ENCODE results near the gene AMOTL1. TPM values are rescaled to one million over a fixed set of nuclear protein-coding genes. Genes with fewer than 3 reads are reported as not detected.

Gene AMOTL1
- total RNA-seq, 4 donors from 2014 or later = 34.1 to 51.2 (median 41.0) TPM

DNA sequence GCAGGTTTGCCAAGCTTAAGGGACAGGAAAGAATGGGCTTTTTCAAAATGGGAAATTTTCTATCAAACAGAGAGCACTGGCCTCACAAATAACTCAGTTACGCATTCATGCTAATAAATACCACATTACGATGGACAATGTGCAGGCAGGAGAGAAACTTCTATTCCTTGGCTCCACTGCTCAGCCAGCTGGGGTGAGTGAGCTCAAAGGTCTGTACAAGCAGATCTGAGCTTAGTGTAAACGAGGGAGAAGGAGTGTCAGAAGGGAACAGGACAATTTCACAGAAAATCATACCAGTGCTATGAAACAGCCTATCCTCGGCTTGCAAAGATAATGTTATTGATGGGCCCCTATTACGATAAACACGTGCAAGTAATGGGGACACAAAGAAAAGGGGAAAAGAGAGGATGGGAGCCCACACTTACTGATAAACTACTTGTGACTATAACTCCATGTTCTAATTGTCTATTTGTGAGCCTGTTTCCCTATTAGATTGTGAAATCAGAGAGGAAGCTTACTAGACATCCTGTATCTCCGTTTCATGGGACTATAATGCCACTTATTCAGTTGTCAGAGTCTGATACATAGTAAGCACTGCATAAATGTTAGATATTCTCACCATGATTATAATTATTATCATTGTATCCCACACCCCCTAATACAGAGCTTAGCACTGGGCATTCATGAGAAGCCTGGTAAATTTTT lies 46.3 kb downstream of the AMOTL1 start:
- Histone ChIP-seq H3K27ac (no peak overlapping the region), H3K27me3 (no peaks in the 10 kb centered on the region), H3K4me1 (peaks cover 17 to 23% of the 10 kb centered on the region in 2 donors), H3K4me3 (replicated peaks in 1 of 3) (no peak overlapping the region), H3K36me3 (peaks cover 7 to 8% of the 10 kb centered on the region in 2 donors), H3K9me3 (no peaks in the 10 kb centered on the region)
- intact Hi-C loops (cut with DNase I) = no loop called here
- no peak for DNase-seq
- no peak for TF ChIP-seq CTCF (IDR thresholded peaks at IDR 0.05)
- TF ChIP-seq POLR2A (IDR thresholded peaks at IDR 0.05) = no peak
- 85 to 87% methylated on average over 7 of the region's 7 CpGs for WGBS, 2 donors

DNA sequence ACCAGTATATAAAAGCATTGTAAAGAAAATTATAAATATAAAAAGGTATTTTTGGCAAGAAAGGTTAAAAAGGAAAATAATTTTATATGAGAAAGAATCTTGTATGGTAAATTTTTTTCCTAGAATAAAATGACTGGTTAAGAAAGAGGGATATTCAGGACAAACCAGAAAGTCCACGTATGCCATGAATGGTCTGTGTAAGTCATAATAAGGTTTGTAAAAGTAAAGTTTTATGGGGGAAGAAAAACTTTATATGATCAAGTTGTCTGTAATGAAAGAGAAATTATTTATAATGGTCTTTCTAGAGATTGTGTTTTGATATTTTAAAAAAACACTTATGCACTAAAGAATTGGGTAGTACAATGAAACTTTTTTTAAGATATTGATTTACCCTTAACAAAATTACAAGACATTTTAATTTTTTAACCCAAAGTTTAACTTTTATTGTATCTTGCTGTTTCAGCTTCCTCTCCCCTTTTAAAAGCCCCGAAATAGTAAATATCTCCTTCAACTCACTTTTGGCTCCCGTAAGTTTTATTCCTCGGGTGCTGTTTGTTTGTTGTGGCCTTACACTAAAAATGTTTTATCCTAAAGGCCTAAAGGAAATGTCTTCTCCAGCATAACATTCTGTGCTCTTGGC lies 47.7 kb downstream of the AMOTL1 start:
- H3K4me1 ChIP-seq = peaks cover 3 to 9% of the 10 kb centered on the region in 2 donors
- intact Hi-C loops (cut with DNase I) = no loop called here
- H3K27me3 ChIP-seq = no peaks in the 10 kb centered on the region

GRCh38 chr11:94820480-94820879 lies 52.3 kb downstream of the AMOTL1 start:
- Histone ChIP-seq H3K4me1 (no peaks in the 10 kb centered on the region), H3K4me3 (replicated peaks in 1 of 3) (no peak overlapping the region), H3K9me3 (no peaks in the 10 kb centered on the region), H3K36me3 (peaks cover 0 to 15% of the 10 kb centered on the region in 2 donors), H3K27ac (no peak overlapping the region), H3K27me3 (no peaks in the 10 kb centered on the region)
- DNase-seq = no peak
- 97 to 99% methylated on average over 7 of the region's 7 CpGs for WGBS, 2 donors
- TF ChIP-seq POLR2A (IDR thresholded peaks at IDR 0.05) (no peak), CTCF (IDR thresholded peaks at IDR 0.05) (no peak)
- intact Hi-C loops (cut with DNase I) = no loop called here

More for the DNA sequence above, 47.7 kb downstream of the AMOTL1 start:
- 94 to 95% methylated on average over 4 of the region's 4 CpGs for WGBS, 2 donors
- TF ChIP-seq POLR2A (IDR thresholded peaks at IDR 0.05) (no peak), CTCF (IDR thresholded peaks at IDR 0.05) (no peak)
- H3K4me3 ChIP-seq (replicated peaks in 1 of 3) = no peak overlapping the region
- DNase-seq = no peak
- H3K9me3 ChIP-seq = no peaks in the 10 kb centered on the region
- no peak overlapping the region for H3K27ac ChIP-seq
- H3K36me3 ChIP-seq = peaks cover 7 to 8% of the 10 kb centered on the region in 2 donors

GRCh38 chr11:94821439-94821838 lies 53.3 kb downstream of the AMOTL1 start:
- Histone ChIP-seq H3K4me3 (replicated peaks in 1 of 3) (no peak overlapping the region), H3K4me1 (no peaks in the 10 kb centered on the region), H3K9me3 (no peaks in the 10 kb centered on the region), H3K36me3 (peaks cover 0 to 15% of the 10 kb centered on the region in 2 donors), H3K27ac (no peak overlapping the region), H3K27me3 (no peaks in the 10 kb centered on the region)
- TF ChIP-seq POLR2A (IDR thresholded peaks at IDR 0.05) = no peak
- TF ChIP-seq CTCF (IDR thresholded peaks at IDR 0.05) = no peak
- intact Hi-C loops (cut with DNase I) = no loop called here
- no peak for DNase-seq
- WGBS, 2 donors = 98% methylated on average over 14 of the region's 14 CpGs

- DNase-seq = peak; percentile 11 to 20
- H3K36me3 ChIP-seq = peaks cover 0 to 15% of the 10 kb centered on the region in 2 donors
- no peaks in the 10 kb centered on the region for H3K4me1 ChIP-seq
- intact Hi-C loops (cut with DNase I) = no loop called here
- H3K4me3 ChIP-seq (replicated peaks in 1 of 3) = no peak overlapping the region
- no peak for TF ChIP-seq POLR2A (IDR thresholded peaks at IDR 0.05)
- TF ChIP-seq CTCF (IDR thresholded peaks at IDR 0.05) = no peak
- no peak overlapping the region for H3K27ac ChIP-seq
- H3K27me3 ChIP-seq = no peaks in the 10 kb centered on the region
- WGBS, 2 donors = 81 to 84% methylated on average over 7 of the region's 7 CpGs
- no peaks in the 10 kb centered on the region for H3K9me3 ChIP-seq
These were observed 53.9 kb downstream of the AMOTL1 start for GRCh38 chr11:94822080-94822479.
